GM21526 (cell line): ENCODE data around the gene GNG2.

Source experiments
- ATAC-seq: cut with Tn5 transposase; IDR thresholded peaks from one replicate; pipeline ENCODE4 v1.9.1; 2021; ENCODE audit warnings: moderate library complexity; ENCODE audit not compliant: unreplicated experiment, low FRiP score

GNG2 gene

GRCh38 chr14:51852541-51852940, 7.9 kb upstream of the GNG2 start:
- ATAC-seq, result no peak

DNA sequence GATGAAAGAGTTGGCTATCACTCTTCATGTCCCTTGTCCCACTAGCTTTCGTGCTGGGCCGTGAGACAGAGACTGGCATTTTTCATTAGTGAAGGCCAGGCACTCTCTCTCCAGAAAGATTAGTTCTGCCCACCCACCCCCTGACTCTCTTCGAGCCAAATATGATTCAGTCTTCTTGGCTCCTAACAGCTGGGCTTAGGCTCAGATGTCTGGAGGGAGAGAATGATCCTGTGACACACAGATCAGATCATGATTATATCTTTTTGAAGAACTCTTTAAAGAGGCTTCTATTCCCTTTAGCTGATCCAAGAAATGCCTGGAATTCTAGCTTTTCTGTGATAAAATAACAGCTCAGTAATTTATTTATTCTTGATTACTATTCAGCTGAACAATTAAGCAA, 5.2 kb upstream of the GNG2 start:
- ATAC-seq, result no peak

- no peak for ATAC-seq
These were observed 3.6 kb upstream of the GNG2 start for GRCh38 chr14:51856792-51857296.

DNA sequence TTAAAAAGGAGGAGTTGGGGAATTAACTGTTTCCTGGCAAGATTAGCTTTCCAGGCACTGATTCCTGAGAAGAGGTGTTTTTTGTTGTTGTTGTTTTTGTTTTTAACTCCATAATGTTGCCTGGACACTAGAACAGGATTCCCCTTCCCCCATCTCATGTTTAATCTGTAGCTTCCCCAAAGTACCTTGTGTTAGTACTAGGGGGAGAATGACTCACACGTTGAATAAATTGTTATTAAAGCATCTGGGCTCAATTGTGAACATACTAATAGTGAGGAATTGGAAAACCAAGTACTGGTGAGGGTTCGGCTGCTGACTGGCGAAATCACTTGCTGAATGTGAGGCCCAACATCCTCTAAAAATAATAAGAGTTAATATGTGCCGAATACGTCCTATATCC, 1.3 kb upstream of the GNG2 start:
- no peak for ATAC-seq

GRCh38 chr14:51860825-51861499, 550 bp downstream of the GNG2 start:
- ATAC-seq, result no peak

GRCh38 chr14:51862176-51862796, 1.9 kb downstream of the GNG2 start:
- ATAC-seq, result no peak

DNA sequence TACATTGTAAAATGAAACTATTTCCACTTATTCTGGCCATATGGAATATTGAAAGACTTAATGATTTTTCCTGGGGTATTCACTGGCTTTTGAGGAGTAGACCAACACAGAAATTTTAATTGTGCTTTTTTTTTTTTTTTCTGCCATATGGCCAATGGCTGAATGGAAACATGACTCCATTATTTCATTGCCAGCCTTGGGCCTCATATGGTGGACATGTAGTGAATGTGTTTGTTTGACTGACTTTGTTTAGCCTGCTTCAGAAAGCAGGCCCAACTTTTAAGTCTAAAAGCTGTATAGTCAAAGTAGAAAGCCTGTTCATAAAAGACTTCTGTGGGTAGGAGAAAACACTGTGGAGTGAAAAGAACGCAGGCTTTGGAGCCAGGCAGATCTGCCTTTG, 2.4 kb downstream of the GNG2 start:
- ATAC-seq, result no peak

- no peak for ATAC-seq
These were observed 5.7 kb downstream of the GNG2 start for GRCh38 chr14:51865953-51866747.

- no peak for ATAC-seq
These were observed 7.3 kb downstream of the GNG2 start for GRCh38 chr14:51867741-51868140.

DNA sequence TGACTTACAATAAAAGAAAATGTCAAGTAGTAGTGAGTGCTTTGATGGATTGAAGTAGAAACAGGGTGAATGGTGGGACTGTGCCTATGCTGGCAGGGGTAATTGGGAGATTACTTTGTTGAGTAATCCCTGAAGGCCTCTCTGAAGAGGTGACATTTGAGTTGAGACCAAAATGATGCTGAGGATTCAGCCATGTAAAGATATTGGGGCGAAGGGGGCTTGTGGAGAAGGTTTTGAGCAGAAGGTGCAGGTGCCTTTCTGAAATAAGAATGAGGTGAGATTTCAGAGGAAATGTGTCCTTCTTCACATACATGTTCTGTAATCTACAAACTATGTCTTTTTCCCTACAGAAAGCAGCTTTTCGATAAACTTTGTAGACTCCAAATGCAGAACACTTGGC, 8.0 kb downstream of the GNG2 start:
- ATAC-seq, result no peak

- no peak for ATAC-seq
These were observed 9.1 kb downstream of the GNG2 start for GRCh38 chr14:51869411-51870100.

DNA sequence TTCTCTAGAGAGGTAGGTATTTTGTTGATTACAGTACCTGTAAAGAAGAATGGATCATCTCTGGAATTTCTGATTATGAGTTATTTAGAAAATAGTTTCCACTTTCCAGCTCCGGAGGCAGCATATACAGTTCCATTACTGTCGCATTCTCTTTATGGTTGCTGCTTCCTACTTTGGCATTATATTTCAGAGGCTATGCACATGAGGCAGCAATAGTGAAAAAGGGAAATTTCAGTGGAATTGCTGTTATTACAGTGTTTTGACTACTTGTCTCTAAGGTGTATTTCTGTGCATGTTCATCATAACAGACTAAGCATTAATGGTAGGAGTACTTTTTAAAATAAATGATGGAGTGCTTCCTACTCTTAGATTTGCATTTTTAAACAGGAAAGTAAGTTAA, 10.2 kb downstream of the GNG2 start:
- ATAC-seq, result no peak

GRCh38 chr14:51871846-51872245, 11.4 kb downstream of the GNG2 start:
- ATAC-seq, result no peak

DNA sequence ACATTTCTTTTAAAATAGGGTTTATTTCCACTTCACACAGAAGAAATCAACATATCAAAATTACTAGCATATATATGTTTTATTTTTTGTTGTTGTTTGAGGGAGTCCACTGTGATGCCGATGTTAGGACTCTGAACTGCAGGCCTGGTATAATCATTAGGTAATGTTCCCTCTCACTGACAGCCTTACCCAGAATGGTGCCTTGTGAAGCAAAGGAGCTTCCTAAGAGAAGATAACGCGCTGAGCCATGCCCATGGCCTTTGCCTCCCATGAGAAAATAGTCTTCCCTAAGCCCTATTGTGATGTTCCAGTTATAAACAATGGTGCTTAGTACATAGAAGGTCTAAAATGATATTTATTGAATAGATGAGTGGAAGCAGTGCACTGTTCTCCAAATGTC, 12.0 kb downstream of the GNG2 start:
- ATAC-seq, result no peak

- peak; percentile 87 for ATAC-seq
These were observed 12.9 kb downstream of the GNG2 start for GRCh38 chr14:51873221-51873893.

- ATAC-seq, result no peak
These were observed 17.4 kb downstream of the GNG2 start for GRCh38 chr14:51877810-51878209.

- no peak for ATAC-seq
These were observed 18.8 kb downstream of the GNG2 start for GRCh38 chr14:51879170-51879569.

- peak; percentile 92 for ATAC-seq
These were observed 20.6 kb downstream of the GNG2 start for GRCh38 chr14:51880835-51881580.

DNA sequence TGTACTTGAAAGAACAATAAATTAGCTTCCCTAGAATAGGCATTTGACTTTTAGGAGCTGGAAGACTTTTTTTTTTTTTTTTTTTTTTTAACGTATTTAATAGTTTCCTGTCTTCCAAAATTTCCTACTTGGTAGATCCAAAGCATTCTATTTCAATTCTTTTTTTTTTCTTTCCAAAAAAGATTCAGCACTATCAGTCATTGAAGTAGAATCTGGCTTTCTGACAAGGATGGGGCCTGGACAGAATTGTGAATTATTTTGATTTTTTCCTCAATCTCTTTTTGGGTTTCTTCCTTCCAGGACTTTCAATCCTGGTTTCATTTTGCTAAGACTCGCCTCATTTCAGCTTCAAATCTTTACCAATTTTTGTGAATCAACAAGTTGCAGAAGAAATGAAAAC, 21.2 kb downstream of the GNG2 start:
- ATAC-seq, result no peak

GRCh38 chr14:51883232-51883631, 22.8 kb downstream of the GNG2 start:
- no peak for ATAC-seq
